SK-N-MC (cell line): ENCODE results near the gene BACH2.

Experiments used
- EZH2 ChIP-seq: fragments of 200-600 bp; sonication (generic); IDR thresholded peaks from one replicate; pipeline ENCODE4 v1.6.1; 2017; ENCODE audit warnings: antibody characterized with exemption
- POLR2AphosphoS5 ChIP-seq: IDR thresholded peaks from 2 replicates; pipeline ENCODE4 v1.6.1; 2012; ENCODE audit warnings: mild to moderate bottlenecking, low read depth, low read length, borderline replicate concordance

DNA sequence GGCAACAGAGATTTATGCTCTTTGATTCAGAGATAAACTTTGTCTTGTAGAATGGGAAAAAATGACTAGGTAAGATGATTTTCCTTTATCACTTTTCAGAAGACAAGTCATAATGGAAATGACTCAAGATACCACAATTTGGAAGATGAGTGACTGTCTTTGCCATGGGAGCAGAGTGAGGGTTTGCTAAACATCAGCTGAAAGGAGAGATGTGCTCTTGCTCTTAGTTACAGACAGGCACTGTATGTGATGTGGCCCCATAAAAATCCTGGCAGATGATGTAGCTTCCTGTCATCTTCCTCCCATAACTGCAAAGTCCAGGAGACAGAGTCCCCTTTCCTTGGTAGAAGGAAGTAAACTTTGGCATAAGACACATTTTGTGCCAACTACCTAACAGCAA lies 47.6 kb downstream of the BACH2 start:
- TF ChIP-seq POLR2AphosphoS5 (no peak), EZH2 (no peak)
